Thoracic aorta (tissue), 2 donors: ENCODE results near the gene LRSAM1. TPM values are rescaled to one million over a fixed set of nuclear protein-coding genes. Genes with fewer than 3 reads are reported as not detected.

Experiments
- ATAC-seq: fragments of 150-250 bp; one replicate; pipeline ENCODE4 v1.8.0; 2017; ENCODE audit warnings: low read depth; ENCODE audit not compliant: insufficient number of reproducible peaks, low FRiP score
- DNase-seq: peaks from one replicate; pipeline ENCODE4 v3.0.0-alpha.2; 2020; ENCODE audit warnings: low spot score
- H3K27ac ChIP-seq, 2 donors: fragments of 200-600 bp; sonication (generic); 1 replicate in 1 of 2; 2 replicates in 1 of 2; pipeline ENCODE4 v1.5.1; 2016; ENCODE audit warnings: mild to moderate bottlenecking in 2 of 2, moderate library complexity in 2 of 2
- H3K27me3 ChIP-seq: fragments of 200-600 bp; sonication (generic); replicated peaks from 2 replicates; pipeline ENCODE4 v1.6.0; 2016; ENCODE audit warnings: mild to moderate bottlenecking; ENCODE audit not compliant: insufficient read depth
- H3K36me3 ChIP-seq: fragments of 200-600 bp; sonication (generic); one replicate; pipeline ENCODE4 v1.5.1; 2016
- H3K4me1 ChIP-seq, 2 donors: fragments of 200-600 bp; sonication (generic); 1 replicate in 1 of 2; 2 replicates in 1 of 2; pipeline versions ENCODE4 v1.5.1 to v1.6.0; 2016; ENCODE audit warnings: low read depth in 2 of 2, mild to moderate bottlenecking in 1 of 2; ENCODE audit not compliant: control insufficient read depth in 1 of 2
- H3K4me3 ChIP-seq: fragments of 200-600 bp; sonication (generic); 2 replicates; pipeline ENCODE4 v1.5.1; 2016; ENCODE audit warnings: mild to moderate bottlenecking
- H3K9me3 ChIP-seq: fragments of 200-600 bp; sonication (generic); 2 replicates; pipeline ENCODE4 v1.5.1; 2016
- total RNA-seq, 2 donors: library from RNA; depleted of rRNA; stranded (reverse); fragments of >200 nt; gene quantifications; one replicate each; pipeline versions ENCODE4 v1.1.0 to v1.2.3, GENCODE V29; 2016
- TF ChIP-seq, protein P1 (sequence below): fragments of 200-600 bp; sonication (generic); IDR thresholded peaks from one replicate; pipeline ENCODE4 v1.5.1; 2019; ENCODE audit warnings: antibody characterized with exemption

LRSAM1 gene
- total RNA-seq, 2 donors from 2014 or later, result 16.4 to 22.6 TPM

- DNase-seq (no peak), ATAC-seq (no peak)
- H3K27me3 ChIP-seq, result no peaks in the 10 kb centered on the region
- peaks cover 10 to 39% of the 10 kb centered on the region in 2 donors for H3K4me1 ChIP-seq
- no peaks in the 10 kb centered on the region for H3K36me3 ChIP-seq
- no peaks in the 10 kb centered on the region for H3K9me3 ChIP-seq
- TF ChIP-seq, protein P1, sequence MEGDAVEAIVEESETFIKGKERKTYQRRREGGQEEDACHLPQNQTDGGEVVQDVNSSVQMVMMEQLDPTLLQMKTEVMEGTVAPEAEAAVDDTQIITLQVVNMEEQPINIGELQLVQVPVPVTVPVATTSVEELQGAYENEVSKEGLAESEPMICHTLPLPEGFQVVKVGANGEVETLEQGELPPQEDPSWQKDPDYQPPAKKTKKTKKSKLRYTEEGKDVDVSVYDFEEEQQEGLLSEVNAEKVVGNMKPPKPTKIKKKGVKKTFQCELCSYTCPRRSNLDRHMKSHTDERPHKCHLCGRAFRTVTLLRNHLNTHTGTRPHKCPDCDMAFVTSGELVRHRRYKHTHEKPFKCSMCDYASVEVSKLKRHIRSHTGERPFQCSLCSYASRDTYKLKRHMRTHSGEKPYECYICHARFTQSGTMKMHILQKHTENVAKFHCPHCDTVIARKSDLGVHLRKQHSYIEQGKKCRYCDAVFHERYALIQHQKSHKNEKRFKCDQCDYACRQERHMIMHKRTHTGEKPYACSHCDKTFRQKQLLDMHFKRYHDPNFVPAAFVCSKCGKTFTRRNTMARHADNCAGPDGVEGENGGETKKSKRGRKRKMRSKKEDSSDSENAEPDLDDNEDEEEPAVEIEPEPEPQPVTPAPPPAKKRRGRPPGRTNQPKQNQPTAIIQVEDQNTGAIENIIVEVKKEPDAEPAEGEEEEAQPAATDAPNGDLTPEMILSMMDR, result no peak
- no peak overlapping the region for H3K27ac ChIP-seq
- H3K4me3 ChIP-seq, result no peak overlapping the region
Observed at GRCh38 chr9:127549218-127549617, 97.9 kb downstream of the LRSAM1 start.

DNA sequence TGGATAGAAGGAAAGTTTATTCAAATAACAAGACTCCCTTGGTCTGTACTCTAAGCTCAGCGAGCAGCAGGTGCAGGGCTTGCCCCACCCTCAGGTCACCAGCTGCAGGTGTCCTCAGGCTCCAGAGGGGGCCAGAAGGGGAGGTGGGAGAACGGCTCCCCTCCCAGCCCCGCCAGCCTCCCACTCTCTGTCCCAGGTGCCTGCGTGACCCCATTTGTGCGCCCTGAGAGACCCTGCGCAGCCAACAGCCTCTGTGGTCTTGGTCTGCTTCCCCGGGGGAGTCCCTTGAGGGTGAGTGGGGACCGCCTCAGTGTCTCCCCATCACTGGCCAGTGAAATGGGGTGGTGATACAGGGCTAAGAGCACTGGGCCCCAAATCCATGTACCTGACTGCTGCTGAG is 98.4 kb downstream of the LRSAM1 start:
- H3K4me1 ChIP-seq, result peaks cover 10 to 34% of the 10 kb centered on the region in 2 donors

DNA sequence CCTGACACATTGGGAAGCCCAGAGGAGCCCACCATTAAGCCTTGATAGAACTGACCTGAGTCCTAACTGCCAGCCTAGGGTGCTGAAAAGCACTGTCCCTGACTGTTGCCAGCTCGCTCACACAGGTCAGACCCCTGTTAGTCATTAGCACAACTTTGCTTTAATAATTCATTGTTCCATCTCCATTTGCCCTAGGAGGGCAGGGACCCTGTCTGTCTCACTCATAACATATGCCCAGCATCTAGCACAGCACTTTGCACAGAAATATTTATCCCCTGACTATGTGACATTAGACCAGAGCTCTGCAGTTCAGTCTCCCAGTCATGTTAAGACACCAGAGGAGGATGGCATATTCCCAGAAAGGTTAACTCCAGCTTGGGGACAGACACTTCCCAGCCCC is 99.0 kb downstream of the LRSAM1 start:
- TF ChIP-seq, protein P1, result no peak
- no peaks in the 10 kb centered on the region for H3K9me3 ChIP-seq
- H3K36me3 ChIP-seq, result no peaks in the 10 kb centered on the region
- ATAC-seq, result no peak
- DNase-seq, result no peak
- H3K4me3 ChIP-seq, result no peak overlapping the region
- H3K4me1 ChIP-seq, result peaks cover 9 to 34% of the 10 kb centered on the region in 2 donors
- no peaks in the 10 kb centered on the region for H3K27me3 ChIP-seq
- no peak overlapping the region for H3K27ac ChIP-seq

More for the DNA sequence above, 98.4 kb downstream of the LRSAM1 start:
- H3K36me3 ChIP-seq, result no peaks in the 10 kb centered on the region
- no peak overlapping the region for H3K4me3 ChIP-seq
- no peaks in the 10 kb centered on the region for H3K9me3 ChIP-seq
- ATAC-seq (no peak), DNase-seq (no peak)
- no peak overlapping the region for H3K27ac ChIP-seq
- no peaks in the 10 kb centered on the region for H3K27me3 ChIP-seq
- TF ChIP-seq, protein P1, result no peak

DNA sequence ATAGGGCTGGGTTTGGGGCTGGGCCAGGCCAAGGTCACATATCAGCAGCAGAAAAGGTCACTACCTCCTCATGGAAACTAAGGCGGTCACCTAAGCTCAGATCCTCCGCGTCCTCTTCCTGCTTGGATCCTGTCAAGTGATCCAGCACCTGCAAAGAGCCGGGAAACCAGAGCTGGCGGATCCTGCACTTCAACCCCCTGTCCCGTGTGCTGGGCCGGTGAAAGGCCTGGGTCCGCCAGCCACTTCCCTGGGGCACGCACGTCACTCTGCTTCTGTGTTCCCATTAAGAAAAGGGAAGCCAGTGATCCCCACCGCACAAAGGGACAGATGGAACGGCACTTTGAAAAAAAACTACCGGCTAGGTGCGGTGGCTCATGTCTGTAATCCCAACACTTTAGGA is 99.4 kb downstream of the LRSAM1 start:
- no peak for DNase-seq
- no peak overlapping the region for H3K27ac ChIP-seq
- peaks cover 9 to 34% of the 10 kb centered on the region in 2 donors for H3K4me1 ChIP-seq

More for the DNA sequence above, 99.4 kb downstream of the LRSAM1 start:
- no peaks in the 10 kb centered on the region for H3K9me3 ChIP-seq
- H3K27me3 ChIP-seq, result no peaks in the 10 kb centered on the region
- TF ChIP-seq, protein P1, result no peak
- H3K4me3 ChIP-seq, result no peak overlapping the region
- no peak for ATAC-seq
- no peaks in the 10 kb centered on the region for H3K36me3 ChIP-seq

Other genes starting within 250 kb of the LRSAM1 start
- 10 to 100 TPM; 59.3 to 63.4 TPM for gene GARNL3, start 186.7 kb upstream of the LRSAM1 start, total RNA-seq
- gene SLC2A8, start 54.3 kb upstream of the LRSAM1 start, total RNA-seq, result 10 to 100 TPM; 21.3 to 33.4 TPM
- 10 to 100 TPM in 1 of 2 donors, 1 to 10 TPM in 1; 7.3 to 12.2 TPM for gene ZNF79, start 27.1 kb upstream of the LRSAM1 start, total RNA-seq
- gene RPL12, start 104 bp upstream of the LRSAM1 start, total RNA-seq, result 1,000 to 10,000 TPM in 1 of 2 donors, 100 to 1,000 TPM in 1; 806 to 1,256 TPM
- 10 to 100 TPM; 66.2 to 87.3 TPM for gene STXBP1, start 160.8 kb downstream of the LRSAM1 start, total RNA-seq